Gastrocnemius medialis (tissue), 4 donors: ENCODE data around the gene CAPSL.

Source experiments
- CTCF ChIP-seq, 5 experiments: fragments of 450-650 bp in 3 of 5; fragments of 200-600 bp in 2 of 5; sonication (generic) in 2 of 5; IDR thresholded peaks in 4 of 5; conservative IDR thresholded peaks in 1 of 5; 1 replicate in 4 of 5; 2 replicates in 1 of 5; pipeline ENCODE4 v1.5.1; 2016 to 2019; ENCODE audit warnings: antibody characterized with exemption in 5 of 5, mild to moderate bottlenecking in 3 of 5, moderate library complexity in 3 of 5
- POLR2A ChIP-seq, 2 donors: fragments of 450-650 bp; IDR thresholded peaks; one replicate each; pipeline ENCODE4 v1.6.1; 2017; ENCODE audit warnings: antibody characterized with exemption in 2 of 2, mild to moderate bottlenecking in 2 of 2, moderate library complexity in 2 of 2

DNA sequence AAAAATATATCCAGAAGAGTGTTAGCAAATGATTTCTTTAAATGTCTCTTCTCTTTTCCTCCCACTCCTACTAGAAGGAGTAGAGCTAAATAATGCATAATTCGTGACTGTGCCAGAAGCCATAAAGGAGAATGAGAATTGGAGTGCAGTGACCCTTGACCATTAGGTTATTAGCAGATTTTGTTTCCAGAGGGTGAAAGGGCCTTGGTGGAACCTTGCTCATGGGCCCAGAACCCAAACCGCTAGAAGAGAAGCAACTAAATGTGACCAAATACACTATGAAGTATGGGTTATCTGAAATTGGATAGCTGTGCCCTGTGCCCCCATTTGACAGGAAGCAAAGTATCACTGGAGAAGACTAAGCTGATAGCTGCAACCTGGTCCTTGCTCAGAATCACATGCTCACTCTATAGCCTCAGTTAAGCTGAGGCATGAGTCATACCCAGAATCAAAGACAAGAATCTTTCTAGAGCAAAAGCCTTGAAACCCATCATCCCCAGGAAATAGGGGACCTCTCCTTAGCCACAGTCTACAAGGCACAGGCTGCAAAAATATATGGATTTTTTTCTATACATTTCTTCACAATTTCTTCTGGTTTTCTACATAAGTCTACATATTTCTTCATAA lies 36.3 kb downstream of the CAPSL start:
- TF ChIP-seq CTCF (IDR thresholded peaks at IDR 0.05 in 4 of 5, conservative IDR thresholded peaks at IDR 0.05 in 1 of 5) = no peak
- TF ChIP-seq POLR2A (IDR thresholded peaks at IDR 0.05) = no peak
